Testis (tissue), 2 donors: ENCODE measurements around the gene AUTS2.

ENCODE experiments used
- CTCF ChIP-seq, 3 experiments: fragments of 450-650 bp in 2 of 3; fragments of 200-600 bp in 1 of 3; sonication (generic) in 1 of 3; IDR thresholded peaks; one replicate each; pipeline ENCODE4 v1.5.1; 2016 to 2019; ENCODE audit warnings: antibody characterized with exemption in 3 of 3, mild to moderate bottlenecking in 2 of 3, moderate library complexity in 1 of 3
- POLR2A ChIP-seq: fragments of 450-650 bp; IDR thresholded peaks from one replicate; pipeline ENCODE4 v1.6.1; 2017; ENCODE audit warnings: antibody characterized with exemption, mild to moderate bottlenecking, moderate library complexity

- TF ChIP-seq CTCF (IDR thresholded peaks at IDR 0.05) (no peak), POLR2A (no peak)
These were observed 47.4 kb downstream of the AUTS2 start for GRCh38 chr7:69645683-69646082.
